Nephron (organoid): Measurements from ENCODE around the gene ADAP2.

Source experiments
- H3K27ac Mint-ChIP-seq, 3 experiments: 2 replicates each; pipeline ENCODE4 v1.8.0; 2020; ENCODE audit warnings: mixed read lengths in 3 of 3, mild to moderate bottlenecking in 2 of 3, moderate library complexity in 1 of 3
- H3K27me3 Mint-ChIP-seq: 2 replicates; pipeline ENCODE4 v1.8.0; 2021; ENCODE audit warnings: low read depth, mild to moderate bottlenecking, moderate library complexity, mixed read lengths
- H3K36me3 Mint-ChIP-seq: 2 replicates; pipeline ENCODE4 v1.8.0; 2020; ENCODE audit warnings: low read depth, mixed read lengths
- H3K4me1 Mint-ChIP-seq: 2 replicates; pipeline ENCODE4 v1.8.0; 2020; ENCODE audit warnings: mixed read lengths
- H3K4me3 Mint-ChIP-seq, 3 experiments: 2 replicates each; pipeline ENCODE4 v1.8.0; 2020; ENCODE audit warnings: mild to moderate bottlenecking in 3 of 3, mixed read lengths in 3 of 3, moderate library complexity in 2 of 3
- H3K9me3 Mint-ChIP-seq: 2 replicates; pipeline ENCODE4 v1.8.0; 2020; ENCODE audit warnings: mixed read lengths
- CTCF ChIP-seq, 3 experiments: fragments of 200-600 bp; sonication (generic); IDR thresholded peaks; one replicate each; pipeline ENCODE4 v1.5.0; 2021; ENCODE audit warnings: antibody characterized with exemption in 3 of 3; ENCODE audit not compliant: unreplicated experiment in 3 of 3

Gene ADAP2

DNA sequence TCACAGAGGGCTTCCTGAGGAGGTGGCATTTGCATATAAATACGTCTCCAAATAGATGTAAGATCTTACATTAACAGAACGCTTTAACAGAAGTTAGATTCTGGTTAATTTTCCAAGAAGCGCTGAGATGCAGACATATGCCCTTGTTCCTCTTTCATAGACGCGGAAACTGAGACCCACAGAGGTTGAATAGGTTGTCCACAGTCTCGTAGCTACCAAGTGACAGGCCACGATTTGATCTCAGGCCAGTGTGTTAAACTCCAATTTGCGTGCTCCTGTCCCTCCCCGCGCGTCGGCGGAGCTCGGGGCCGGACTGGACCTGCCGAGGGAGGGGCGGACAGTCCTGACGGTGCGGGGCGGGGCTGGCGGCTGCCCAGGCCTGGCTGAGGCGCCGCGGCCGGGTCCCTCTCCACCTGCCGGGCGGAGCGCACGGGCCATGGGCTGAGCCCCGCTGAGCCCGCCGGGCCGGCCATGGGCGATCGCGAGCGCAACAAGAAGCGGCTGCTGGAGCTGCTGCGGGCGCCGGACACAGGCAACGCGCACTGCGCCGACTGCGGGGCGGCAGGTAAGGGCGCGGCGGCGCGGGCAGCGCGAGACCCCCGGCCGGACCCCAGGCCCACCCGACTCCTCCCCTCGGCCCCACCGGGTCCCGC, at the start of gene ADAP2:
TSS of gene ADAP2 (plus strand) at position 402 of the 653 bp plus-strand sequence. CDS start at position 472, 70 bp downstream.
- H3K4me1 Mint-ChIP-seq = peaks cover 13% of the 10 kb centered on the region
- no peaks in the 10 kb centered on the region for H3K9me3 Mint-ChIP-seq
- no peak for TF ChIP-seq CTCF (IDR thresholded peaks at IDR 0.05; ENCODE audit: unreplicated experiment in 3 of 3)
- H3K27me3 Mint-ChIP-seq = peaks cover 82% of the 10 kb centered on the region
- peak within 1 kb of the TSS; percentile 78 to 83 (median 80) for H3K4me3 Mint-ChIP-seq
- H3K27ac Mint-ChIP-seq = no peak within 1 kb of the TSS
- no peaks in the 10 kb centered on the region for H3K36me3 Mint-ChIP-seq

DNA sequence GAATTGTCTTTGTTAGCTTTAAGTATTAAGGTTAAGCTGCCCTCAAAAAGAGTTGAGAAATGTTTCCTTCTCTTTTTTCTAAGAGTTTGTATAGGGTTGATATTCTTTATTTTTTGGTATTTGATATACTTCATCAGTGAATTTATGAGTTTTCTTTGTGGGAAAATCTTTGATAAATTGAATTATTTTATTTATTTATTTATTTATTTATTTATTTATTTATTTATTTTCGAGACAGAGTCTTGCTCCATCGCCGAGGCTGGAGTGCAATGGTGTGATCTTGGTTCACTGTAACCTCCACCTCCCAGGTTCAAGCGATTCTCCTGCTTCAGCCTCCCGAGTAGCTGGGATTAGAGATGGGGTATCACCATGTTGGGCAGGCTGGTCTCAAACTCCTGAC, 35.6 kb upstream of the ADAP2 start:
- H3K4me3 Mint-ChIP-seq = no peak overlapping the region

GRCh38 chr17:30894236-30894635, 27.5 kb upstream of the ADAP2 start:
- no peaks in the 10 kb centered on the region for H3K9me3 Mint-ChIP-seq
- H3K27me3 Mint-ChIP-seq = no peaks in the 10 kb centered on the region
- no peak for TF ChIP-seq CTCF (IDR thresholded peaks at IDR 0.05; ENCODE audit: unreplicated experiment in 3 of 3)
- peaks cover 15% of the 10 kb centered on the region for H3K36me3 Mint-ChIP-seq
- H3K4me3 Mint-ChIP-seq = no peak overlapping the region
- H3K27ac Mint-ChIP-seq = no peak overlapping the region
- H3K4me1 Mint-ChIP-seq = no peaks in the 10 kb centered on the region

More for the DNA sequence above, 35.6 kb upstream of the ADAP2 start:
- H3K27me3 Mint-ChIP-seq = no peaks in the 10 kb centered on the region
- H3K36me3 Mint-ChIP-seq = peaks cover 11% of the 10 kb centered on the region
- no peak overlapping the region for H3K27ac Mint-ChIP-seq
- H3K4me1 Mint-ChIP-seq = no peaks in the 10 kb centered on the region
- H3K9me3 Mint-ChIP-seq = no peaks in the 10 kb centered on the region
- TF ChIP-seq CTCF (IDR thresholded peaks at IDR 0.05; ENCODE audit: unreplicated experiment in 3 of 3) = no peak

- no peak for TF ChIP-seq CTCF (IDR thresholded peaks at IDR 0.05; ENCODE audit: unreplicated experiment in 3 of 3)
- Mint-ChIP-seq H3K27me3 (no peaks in the 10 kb centered on the region), H3K9me3 (no peaks in the 10 kb centered on the region), H3K27ac (no peak overlapping the region), H3K4me3 (no peak overlapping the region), H3K4me1 (no peaks in the 10 kb centered on the region), H3K36me3 (peaks cover 29% of the 10 kb centered on the region)
Measured at GRCh38 chr17:30897311-30897710, 24.4 kb upstream of the ADAP2 start.

GRCh38 chr17:30905742-30906100, 16.0 kb upstream of the ADAP2 start:
- peaks cover 14% of the 10 kb centered on the region for H3K36me3 Mint-ChIP-seq
- TF ChIP-seq CTCF (IDR thresholded peaks at IDR 0.05; ENCODE audit: unreplicated experiment in 3 of 3) = no peak

More at GRCh38 chr17:30905742-30906100, 16.0 kb upstream of the ADAP2 start:
- Mint-ChIP-seq H3K4me3 (peak overlapping the region; percentile 95 to 96 (median 96)), H3K27ac (peak overlapping the region; percentile 88 to 93 (median 90)), H3K4me1 (peaks cover 8% of the 10 kb centered on the region), H3K9me3 (no peaks in the 10 kb centered on the region), H3K27me3 (no peaks in the 10 kb centered on the region)
